Caco-2 (cell line): Measurements from ENCODE around the gene ISL2. TPM values are rescaled to one million over a fixed set of nuclear protein-coding genes. Genes with fewer than 3 reads are reported as not detected.

Experiments
- BruUV-seq: library from RNA; stranded (reverse); fragments of 400-500 nt; replicated peaks from 2 replicates; lab custom pipeline; 2021; lab: Mats Ljungman, UMichigan
- CTCF ChIA-PET: fragments of 300-600 bp; sonication (Branson Sonifier 250); formaldehyde crosslinking; loops from one replicate; lab custom pipeline; 2022; ENCODE audit warnings: antibody characterized with exemption; lab: Charles Lee
- POLR2A ChIA-PET: fragments of 300-600 bp; sonication (Branson Sonifier 250); formaldehyde crosslinking; loops from one replicate; lab custom pipeline; 2022; ENCODE audit warnings: antibody characterized with exemption; lab: Charles Lee
- DNase-seq, 2 experiments: peaks; one replicate each; pipeline versions ENCODE4 v3.0.0 to v3.0.0-alpha.2; 2020 to 2022
- H3K27me3 ChIP-seq: replicated peaks from 2 replicates; pipeline ENCODE4 v1.6.0; 2011; ENCODE audit warnings: low read length; ENCODE audit not compliant: control insufficient read depth, insufficient read depth
- H3K36me3 ChIP-seq: 2 replicates; pipeline ENCODE4 v1.5.1; 2011; ENCODE audit warnings: low read length; ENCODE audit not compliant: control insufficient read depth, insufficient read depth
- H3K4me1 ChIP-seq: fragments of 250-450 bp; sonication (Bioruptor Pico); 2 replicates; pipeline ENCODE4 v1.5.1; 2020; ENCODE audit warnings: mild to moderate bottlenecking
- H3K4me3 ChIP-seq: 2 replicates; pipeline ENCODE4 v1.5.1; 2011; ENCODE audit warnings: low read depth, mild to moderate bottlenecking, control low read depth, low read length
- H3K9me3 ChIP-seq: fragments of 250-450 bp; sonication (Bioruptor Pico); 2 replicates; pipeline ENCODE4 v1.5.1; 2020; ENCODE audit warnings: mild to moderate bottlenecking, moderate library complexity
- H3K27ac Mint-ChIP-seq: one replicate; pipeline ENCODE4 v1.8.0; 2022; ENCODE audit warnings: mixed read lengths; ENCODE audit not compliant: unreplicated experiment
- H3K27me3 Mint-ChIP-seq: one replicate; pipeline ENCODE4 v1.8.0; 2022; ENCODE audit warnings: mixed read lengths; ENCODE audit not compliant: insufficient read depth, unreplicated experiment
- H3K36me3 Mint-ChIP-seq: one replicate; pipeline ENCODE4 v1.8.0; 2022; ENCODE audit warnings: mild to moderate bottlenecking, mixed read lengths; ENCODE audit not compliant: insufficient read depth, unreplicated experiment
- H3K4me1 Mint-ChIP-seq: one replicate; pipeline ENCODE4 v1.8.0; 2022; ENCODE audit warnings: low read depth, mixed read lengths; ENCODE audit not compliant: unreplicated experiment
- H3K4me3 Mint-ChIP-seq: one replicate; pipeline ENCODE4 v1.8.0; 2022; ENCODE audit warnings: mild to moderate bottlenecking, moderate library complexity, mixed read lengths; ENCODE audit not compliant: unreplicated experiment
- H3K9me3 Mint-ChIP-seq: one replicate; pipeline ENCODE4 v1.8.0; 2022; ENCODE audit warnings: mixed read lengths; ENCODE audit not compliant: unreplicated experiment
- CTCF ChIP-seq, 2 experiments: fragments of 200-600 bp in 1 of 2; IDR thresholded peaks; 1 replicate in 1 of 2; 2 replicates in 1 of 2; pipeline versions ENCODE4 v1.5.1 to v1.8.0; 2011 to 2022; ENCODE audit warnings: antibody characterized with exemption in 1 of 2, control low read depth in 1 of 2, inconsistent platforms in 1 of 2, low read depth in 1 of 2, low read length in 1 of 2, mild to moderate bottlenecking in 1 of 2, moderate library complexity in 1 of 2; ENCODE audit not compliant: insufficient read depth in 1 of 2, severe bottlenecking in 1 of 2, unreplicated experiment in 1 of 2
- intact Hi-C: fragments of 100-400 bp; cut with micrococcal nuclease; formaldehyde crosslinking; loops from one replicate; pipeline ENCODE4 v1.10.0; 2022; ENCODE audit not compliant: unreplicated experiment
- total RNA-seq: library from RNA; stranded (reverse); gene quantifications from 2 replicates; pipeline ENCODE4 v1.2.3, GENCODE V29; 2022

The ISL2 gene
- total RNA-seq, 1 experiment from 2014 or later = 11.0 TPM

- H3K4me3 ChIP-seq = no peak overlapping the region
- Mint-ChIP-seq H3K9me3 (no peaks in the 10 kb centered on the region), H3K4me1 (peaks cover 20% of the 10 kb centered on the region), H3K4me3 (peak overlapping the region; percentile 47), H3K36me3 (peaks cover 6% of the 10 kb centered on the region), H3K27ac (no peak overlapping the region), H3K27me3 (no peaks in the 10 kb centered on the region)
- no peak for DNase-seq
- intact Hi-C loops = no loop called here
- TF ChIP-seq CTCF (IDR thresholded peaks at IDR 0.05; ENCODE audit: insufficient read depth in 1 of 2, low read depth in 1 of 2, low read length in 1 of 2, severe bottlenecking in 1 of 2, unreplicated experiment in 1 of 2) = no peak
- POLR2A ChIA-PET = interaction anchor here (0.9 to 2.0 kb wide), 2 partner anchors 8 to 17 kb away, joined by 3 to 13 read pairs; partner anchors contain the start of gene ISL2
- H3K27me3 ChIP-seq = no peaks in the 10 kb centered on the region
- CTCF ChIA-PET = no interaction called here
- H3K36me3 ChIP-seq = no peaks in the 10 kb centered on the region
- peaks cover 29% of the 10 kb centered on the region for H3K4me1 ChIP-seq
- no TSS peak for BruUV-seq
- no peaks in the 10 kb centered on the region for H3K9me3 ChIP-seq
These were observed 16.5 kb downstream of the ISL2 start for GRCh38 chr15:76353023-76353577.

GRCh38 chr15:76353903-76354302, 17.3 kb downstream of the ISL2 start:
- Histone ChIP-seq H3K27me3 (no peaks in the 10 kb centered on the region), H3K9me3 (no peaks in the 10 kb centered on the region), H3K36me3 (no peaks in the 10 kb centered on the region), H3K4me1 (peaks cover 29% of the 10 kb centered on the region), H3K4me3 (no peak overlapping the region)
- Mint-ChIP-seq H3K4me1 (peaks cover 20% of the 10 kb centered on the region), H3K27me3 (no peaks in the 10 kb centered on the region), H3K36me3 (peaks cover 6% of the 10 kb centered on the region), H3K9me3 (no peaks in the 10 kb centered on the region), H3K4me3 (peak overlapping the region; percentile 34), H3K27ac (no peak overlapping the region)
- DNase-seq = no peak
- ChIA-PET POLR2A (interaction anchor here (0.9 to 2.0 kb wide), 2 partner anchors 8 to 17 kb away, joined by 3 to 13 read pairs; partner anchors contain the start of gene ISL2), CTCF (no interaction called here)
- no peak for TF ChIP-seq CTCF (IDR thresholded peaks at IDR 0.05; ENCODE audit: insufficient read depth in 1 of 2, low read depth in 1 of 2, low read length in 1 of 2, severe bottlenecking in 1 of 2, unreplicated experiment in 1 of 2)
- intact Hi-C loops = no loop called here
- BruUV-seq = no TSS peak

GRCh38 chr15:76354823-76355440, 18.4 kb downstream of the ISL2 start:
- Mint-ChIP-seq H3K36me3 (peaks cover 6% of the 10 kb centered on the region), H3K27me3 (no peaks in the 10 kb centered on the region), H3K4me1 (peaks cover 20% of the 10 kb centered on the region), H3K9me3 (no peaks in the 10 kb centered on the region), H3K4me3 (peak overlapping the region; percentile 34), H3K27ac (peak overlapping the region; percentile 81)
- DNase-seq = no peak
- ChIA-PET CTCF (interaction anchor here (0.6 to 1.3 kb wide), 2 partner anchors 9 to 233 kb away, joined by 3 read pairs; no protein-coding TSS in a partner anchor), POLR2A (interaction anchor here (0.5 to 2.0 kb wide), 3 partner anchors 9 to 102 kb away, joined by 3 to 13 read pairs (median 5); partner anchors contain the start of gene ISL2)
- Histone ChIP-seq H3K4me3 (no peak overlapping the region), H3K4me1 (peaks cover 25% of the 10 kb centered on the region), H3K9me3 (no peaks in the 10 kb centered on the region), H3K27me3 (no peaks in the 10 kb centered on the region), H3K36me3 (no peaks in the 10 kb centered on the region)
- intact Hi-C loops = no loop called here
- TF ChIP-seq CTCF (IDR thresholded peaks at IDR 0.05; ENCODE audit: insufficient read depth in 1 of 2, low read depth in 1 of 2, low read length in 1 of 2, severe bottlenecking in 1 of 2, unreplicated experiment in 1 of 2) = no peak
- BruUV-seq = no TSS peak
